Measurements from ENCODE around the gene PTCD1.

PTCD1 gene

DNA sequence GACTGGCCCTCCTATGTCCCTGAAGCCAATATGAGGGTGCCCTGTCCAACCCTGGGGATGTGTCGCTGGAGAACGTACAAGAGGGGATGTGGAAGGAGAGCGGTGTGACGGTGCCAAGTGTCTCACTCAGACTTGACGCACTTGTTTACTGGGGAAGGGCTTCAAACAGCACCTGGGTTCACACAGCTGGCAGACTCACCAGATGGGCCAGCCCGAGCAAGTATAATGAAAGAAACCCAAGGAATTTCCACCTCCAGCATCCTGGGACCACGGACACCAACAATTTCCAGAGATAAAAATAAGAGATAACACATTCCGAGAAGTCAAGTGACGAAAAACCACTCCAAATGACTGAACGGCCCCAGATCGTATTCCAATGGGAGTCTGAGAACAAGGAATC lies 22.1 kb upstream of the PTCD1 start:
- TF ChIP-seq, protein P1, sequence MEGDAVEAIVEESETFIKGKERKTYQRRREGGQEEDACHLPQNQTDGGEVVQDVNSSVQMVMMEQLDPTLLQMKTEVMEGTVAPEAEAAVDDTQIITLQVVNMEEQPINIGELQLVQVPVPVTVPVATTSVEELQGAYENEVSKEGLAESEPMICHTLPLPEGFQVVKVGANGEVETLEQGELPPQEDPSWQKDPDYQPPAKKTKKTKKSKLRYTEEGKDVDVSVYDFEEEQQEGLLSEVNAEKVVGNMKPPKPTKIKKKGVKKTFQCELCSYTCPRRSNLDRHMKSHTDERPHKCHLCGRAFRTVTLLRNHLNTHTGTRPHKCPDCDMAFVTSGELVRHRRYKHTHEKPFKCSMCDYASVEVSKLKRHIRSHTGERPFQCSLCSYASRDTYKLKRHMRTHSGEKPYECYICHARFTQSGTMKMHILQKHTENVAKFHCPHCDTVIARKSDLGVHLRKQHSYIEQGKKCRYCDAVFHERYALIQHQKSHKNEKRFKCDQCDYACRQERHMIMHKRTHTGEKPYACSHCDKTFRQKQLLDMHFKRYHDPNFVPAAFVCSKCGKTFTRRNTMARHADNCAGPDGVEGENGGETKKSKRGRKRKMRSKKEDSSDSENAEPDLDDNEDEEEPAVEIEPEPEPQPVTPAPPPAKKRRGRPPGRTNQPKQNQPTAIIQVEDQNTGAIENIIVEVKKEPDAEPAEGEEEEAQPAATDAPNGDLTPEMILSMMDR (IDR thresholded peaks at IDR 0.05; ENCODE audit: insufficient read depth, low read length, missing control alignments): no peak
- no peak overlapping the region for H3K4me3 ChIP-seq (ENCODE audit: low read depth, low read length)
- POLR2A ChIA-PET: interaction anchor here (1.0 kb wide), 1 partner anchor 11 kb away, joined by 4 read pairs; no protein-coding TSS in a partner anchor
- CTCF ChIA-PET: interaction anchor here (2.3 kb wide), 1 partner anchor 17 kb away, joined by 9 read pairs; no protein-coding TSS in a partner anchor
- DNase-seq (ENCODE audit: low read depth, low spot score): no peak

DNA sequence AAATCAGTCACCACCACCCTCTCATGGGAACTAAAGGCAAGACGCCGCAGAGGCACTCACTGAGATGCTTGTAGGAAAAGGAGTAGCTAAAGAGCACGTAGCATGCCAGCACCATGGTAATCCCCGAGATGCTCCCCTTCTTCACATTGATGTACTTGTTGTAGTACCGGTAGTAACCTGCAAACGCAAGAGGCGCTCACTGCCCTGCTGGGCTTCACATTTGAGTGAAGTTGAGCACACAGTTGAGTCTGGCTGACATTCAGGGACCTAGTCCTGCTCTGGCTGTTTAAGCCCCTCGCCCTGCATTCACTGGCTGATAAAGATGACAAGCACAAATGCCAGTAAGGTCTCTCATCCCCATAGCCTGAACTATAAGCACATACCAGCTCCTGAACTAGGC lies 20.5 kb upstream of the PTCD1 start:
- DNase-seq (ENCODE audit: low read depth, low spot score): no peak
- CTCF ChIA-PET: interaction anchor here (2.3 kb wide), 1 partner anchor 15 kb away, joined by 9 read pairs; no protein-coding TSS in a partner anchor
- TF ChIP-seq, protein P1 (IDR thresholded peaks at IDR 0.05; ENCODE audit: insufficient read depth, low read length, missing control alignments): no peak
- POLR2A ChIA-PET: interaction anchor here (1.0 kb wide), 1 partner anchor 44 kb away, joined by 3 read pairs; no protein-coding TSS in a partner anchor
- no peak overlapping the region for H3K4me3 ChIP-seq (ENCODE audit: low read depth, low read length)

DNA sequence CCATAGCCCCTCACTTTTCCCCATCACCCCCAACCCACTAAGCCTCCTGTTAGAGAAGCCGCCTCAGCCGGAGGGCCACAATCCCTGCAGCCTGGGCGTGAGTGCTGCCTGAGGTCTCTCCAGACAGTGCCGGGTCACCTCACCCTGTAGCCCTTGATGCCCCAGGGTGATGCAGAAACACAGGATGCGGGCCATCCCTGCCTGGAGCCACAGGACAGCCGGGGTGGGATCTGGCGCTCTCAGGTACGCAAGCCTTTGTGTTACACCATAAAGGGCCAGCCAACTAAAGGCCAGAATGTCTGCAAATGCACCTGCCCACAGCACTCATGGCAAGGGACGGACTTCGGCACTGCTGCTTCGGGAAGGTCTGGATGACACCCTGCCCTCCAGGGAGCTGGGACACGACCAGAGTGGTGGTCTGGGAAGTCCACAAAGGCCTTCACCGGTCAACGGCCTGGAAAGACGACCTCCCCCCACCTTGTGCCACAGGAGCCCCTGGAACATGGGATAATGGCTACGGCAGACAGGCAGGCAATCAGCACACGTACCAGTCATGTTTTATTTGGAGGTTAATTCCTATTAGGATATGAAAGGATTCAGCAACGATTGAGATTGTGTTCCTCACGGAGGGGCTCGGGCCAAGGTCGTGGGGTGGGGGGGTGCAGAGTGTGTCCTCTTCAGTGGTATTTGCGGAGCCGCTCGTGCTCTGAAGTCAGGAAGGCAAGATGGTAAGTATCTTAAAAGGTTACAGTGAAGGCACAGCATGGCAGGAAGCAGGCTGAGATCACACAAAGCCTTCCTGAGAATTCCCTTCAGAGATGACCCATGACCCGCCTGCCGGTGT lies 19.3 kb upstream of the PTCD1 start:
- TF ChIP-seq, protein P1 (IDR thresholded peaks at IDR 0.05; ENCODE audit: insufficient read depth, low read length, missing control alignments): no peak
- no peak overlapping the region for H3K4me3 ChIP-seq (ENCODE audit: low read depth, low read length)
- CTCF ChIA-PET: no interaction called here
- DNase-seq (ENCODE audit: low read depth, low spot score): no peak
- POLR2A ChIA-PET: no interaction called here

DNA sequence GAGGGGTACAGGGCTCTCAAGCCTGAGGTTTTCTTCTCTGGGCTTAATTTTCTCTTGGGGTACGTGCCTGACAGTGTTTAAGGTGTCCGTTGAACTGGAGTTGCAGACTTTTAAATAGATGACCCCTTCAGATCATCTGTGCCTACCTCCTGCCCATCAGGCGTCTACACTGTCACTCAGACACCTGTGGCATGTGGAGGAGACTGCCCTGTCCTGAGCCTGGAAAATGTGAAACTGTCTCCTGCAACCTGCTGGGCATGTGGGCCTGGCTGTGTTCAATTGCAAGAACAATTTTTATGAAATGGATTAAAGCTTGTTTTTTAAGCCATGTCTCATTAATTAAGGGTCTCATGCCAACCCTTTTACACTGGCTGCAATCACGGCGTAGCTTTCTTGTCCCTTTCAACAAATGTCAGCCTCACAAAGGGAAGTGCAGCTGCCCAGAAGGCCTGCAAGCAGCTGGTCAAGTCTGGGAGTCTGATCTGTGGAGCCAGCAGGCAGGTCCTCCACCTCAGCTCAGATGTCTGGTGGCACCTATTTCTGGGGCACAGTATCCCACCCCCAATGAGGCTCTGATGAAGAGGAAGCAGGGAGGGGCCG lies 18.6 kb upstream of the PTCD1 start:
- TF ChIP-seq, protein P1 (IDR thresholded peaks at IDR 0.05; ENCODE audit: insufficient read depth, low read length, missing control alignments): no peak
- ChIA-PET POLR2A (interaction anchor here (1.0 kb wide), 1 partner anchor 11 kb away, joined by 3 read pairs; no protein-coding TSS in a partner anchor), CTCF (interaction anchor here (0.8 kb wide), 1 partner anchor 9 kb away, joined by 3 read pairs; no protein-coding TSS in a partner anchor)
- no peak overlapping the region for H3K4me3 ChIP-seq (ENCODE audit: low read depth, low read length)
- DNase-seq (ENCODE audit: low read depth, low spot score): no peak

DNA sequence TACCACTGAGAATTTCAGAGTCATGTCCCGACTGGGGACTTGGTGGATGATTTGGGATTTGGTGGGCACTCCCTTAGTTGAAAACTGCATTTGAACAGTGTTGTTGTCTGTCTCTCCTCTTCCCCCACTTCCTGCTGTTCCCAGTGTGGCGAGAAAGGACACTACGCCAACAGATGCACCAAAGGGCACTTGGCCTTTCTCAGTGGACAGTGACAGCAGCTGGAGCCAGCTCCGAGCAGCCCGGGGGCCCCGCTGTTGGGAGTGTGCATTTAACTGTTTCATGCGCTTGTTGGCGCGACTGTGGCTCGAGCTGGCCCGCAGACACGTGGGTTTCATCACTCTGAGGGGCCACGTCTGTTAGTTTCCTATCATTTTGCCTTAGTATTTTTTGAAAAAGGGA lies 17.7 kb upstream of the PTCD1 start:
- H3K4me3 ChIP-seq (ENCODE audit: low read depth, low read length): no peak overlapping the region
- ChIA-PET POLR2A (interaction anchor here (0.9 to 1.0 kb wide), 2 partner anchors 9 to 12 kb away, joined by 3 to 4 read pairs; no protein-coding TSS in a partner anchor), CTCF (no interaction called here)
- DNase-seq (ENCODE audit: low read depth, low spot score): no peak
- TF ChIP-seq, protein P1 (IDR thresholded peaks at IDR 0.05; ENCODE audit: insufficient read depth, low read length, missing control alignments): no peak

DNA sequence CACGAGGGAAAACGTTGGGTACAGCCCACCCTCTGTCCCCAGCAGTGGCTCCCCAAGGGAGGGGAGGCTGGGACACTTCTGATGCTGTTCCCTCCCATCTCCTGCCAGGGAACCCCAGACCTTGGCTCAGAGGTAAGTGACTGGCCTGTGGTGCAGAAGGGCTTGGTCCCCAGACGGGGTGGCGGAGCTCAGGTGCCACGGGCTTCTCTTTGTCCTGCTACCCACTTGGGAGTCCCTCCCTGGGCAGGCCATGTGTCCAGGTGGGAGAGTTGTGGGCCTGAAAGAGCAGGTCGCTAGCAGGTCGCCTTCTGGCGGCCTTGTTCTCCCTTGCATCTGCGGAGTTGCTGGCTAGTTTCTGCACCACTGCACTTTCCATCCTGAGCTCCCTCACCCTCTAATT lies 17.3 kb upstream of the PTCD1 start:
- CTCF ChIA-PET: no interaction called here
- H3K4me3 ChIP-seq (ENCODE audit: low read depth, low read length): no peak overlapping the region
- DNase-seq (ENCODE audit: low read depth, low spot score): no peak
- TF ChIP-seq, protein P1 (IDR thresholded peaks at IDR 0.05; ENCODE audit: insufficient read depth, low read length, missing control alignments): no peak
- POLR2A ChIA-PET: interaction anchor here (0.9 kb wide), 1 partner anchor 9 kb away, joined by 4 read pairs; no protein-coding TSS in a partner anchor
